A673 (cell line): ENCODE results near the gene SBF2.

Experiments
- EZH2 ChIP-seq: fragments of 200-600 bp; sonication (generic); IDR thresholded peaks from 2 replicates; pipeline ENCODE4 v1.6.1; 2017; ENCODE audit warnings: borderline replicate concordance, low read depth, mild to moderate bottlenecking, mixed read lengths, antibody characterized with exemption, low read length; ENCODE audit not compliant: poor library complexity, severe bottlenecking
- TF ChIP-seq, protein P1 (sequence below): fragments of 300-800, 200-600 bp; sonication (generic); conservative IDR thresholded peaks from 2 replicates; pipeline ENCODE4 v1.5.1; 2017; ENCODE audit warnings: low read depth, mild to moderate bottlenecking, antibody characterized with exemption, low read length, moderate library complexity, mixed read lengths

DNA sequence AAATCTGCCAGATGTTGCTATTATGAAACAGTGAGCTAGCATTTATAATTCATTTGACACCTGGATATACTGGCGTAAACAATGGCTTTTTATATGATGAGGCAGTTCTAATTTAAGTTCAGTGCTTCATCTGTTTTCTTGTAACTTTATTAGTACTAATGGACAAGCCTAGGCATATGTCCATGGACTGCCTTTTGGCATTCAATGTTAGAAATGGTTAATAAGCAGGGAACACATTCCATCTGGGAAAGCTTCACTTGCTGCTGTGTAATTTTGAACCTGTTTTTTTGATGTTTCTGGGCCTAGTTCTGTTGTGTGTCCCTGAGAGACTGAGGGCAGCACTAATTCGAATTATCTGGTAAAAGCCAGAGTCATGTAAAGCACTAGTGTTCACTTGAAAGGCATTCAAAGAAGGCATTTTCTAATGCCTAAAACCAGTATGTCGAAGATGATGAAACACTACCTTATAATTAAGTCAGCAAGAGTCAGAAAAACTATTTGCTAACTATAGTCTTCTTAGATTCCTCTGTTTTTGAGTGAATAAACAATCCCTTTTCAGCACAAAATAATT is 491.6 kb downstream of the SBF2 start:
- TF ChIP-seq, protein P1, sequence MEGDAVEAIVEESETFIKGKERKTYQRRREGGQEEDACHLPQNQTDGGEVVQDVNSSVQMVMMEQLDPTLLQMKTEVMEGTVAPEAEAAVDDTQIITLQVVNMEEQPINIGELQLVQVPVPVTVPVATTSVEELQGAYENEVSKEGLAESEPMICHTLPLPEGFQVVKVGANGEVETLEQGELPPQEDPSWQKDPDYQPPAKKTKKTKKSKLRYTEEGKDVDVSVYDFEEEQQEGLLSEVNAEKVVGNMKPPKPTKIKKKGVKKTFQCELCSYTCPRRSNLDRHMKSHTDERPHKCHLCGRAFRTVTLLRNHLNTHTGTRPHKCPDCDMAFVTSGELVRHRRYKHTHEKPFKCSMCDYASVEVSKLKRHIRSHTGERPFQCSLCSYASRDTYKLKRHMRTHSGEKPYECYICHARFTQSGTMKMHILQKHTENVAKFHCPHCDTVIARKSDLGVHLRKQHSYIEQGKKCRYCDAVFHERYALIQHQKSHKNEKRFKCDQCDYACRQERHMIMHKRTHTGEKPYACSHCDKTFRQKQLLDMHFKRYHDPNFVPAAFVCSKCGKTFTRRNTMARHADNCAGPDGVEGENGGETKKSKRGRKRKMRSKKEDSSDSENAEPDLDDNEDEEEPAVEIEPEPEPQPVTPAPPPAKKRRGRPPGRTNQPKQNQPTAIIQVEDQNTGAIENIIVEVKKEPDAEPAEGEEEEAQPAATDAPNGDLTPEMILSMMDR, result no peak
- TF ChIP-seq EZH2, result no peak
